HG03095 (cell line): ENCODE measurements around the gene RAD9A.

Experiments used
- ATAC-seq: cut with Tn5 transposase; IDR thresholded peaks from one replicate; pipeline ENCODE4 v1.9.1; 2021; ENCODE audit warnings: moderate library complexity; ENCODE audit not compliant: unreplicated experiment

RAD9A gene

GRCh38 chr11:67391304-67392182, at the start of gene RAD9A:
Gene RAD9A (plus strand): TSS chr11:67391986. CDS start chr11:67392045, 59 bp downstream.
- ATAC-seq = peak; percentile 48

GRCh38 chr11:67344264-67344663, 47.5 kb upstream of the RAD9A start:
- ATAC-seq = no peak

GRCh38 chr11:67345247-67345919, 46.4 kb upstream of the RAD9A start:
- no peak for ATAC-seq

GRCh38 chr11:67345920-67346819, 45.6 kb upstream of the RAD9A start:
- no peak for ATAC-seq

- no peak for ATAC-seq
Measured at GRCh38 chr11:67347964-67348749, 43.6 kb upstream of the RAD9A start.

GRCh38 chr11:67349036-67349435, 42.8 kb upstream of the RAD9A start:
- ATAC-seq = no peak

GRCh38 chr11:67349457-67349856, 42.3 kb upstream of the RAD9A start:
- ATAC-seq = no peak

- no peak for ATAC-seq
Measured at GRCh38 chr11:67349928-67350465, 41.8 kb upstream of the RAD9A start.

- ATAC-seq = no peak
Measured at GRCh38 chr11:67351275-67352005, 40.3 kb upstream of the RAD9A start.

GRCh38 chr11:67352546-67353316, 39.1 kb upstream of the RAD9A start:
- peak; percentile 5 for ATAC-seq

- ATAC-seq = peak; percentile 62
Measured at GRCh38 chr11:67353317-67354074, 38.3 kb upstream of the RAD9A start, which contains the start of gene POLD4. Gene POLD4 (minus strand): TSS chr11:67353546. CDS start chr11:67353399, 147 bp downstream.

- ATAC-seq = no peak
Measured at GRCh38 chr11:67354075-67355022, 37.4 kb upstream of the RAD9A start.

- no peak for ATAC-seq
Measured at GRCh38 chr11:67355023-67355793, 36.6 kb upstream of the RAD9A start.

- no peak for ATAC-seq
Measured at GRCh38 chr11:67355794-67356386, 35.9 kb upstream of the RAD9A start.

GRCh38 chr11:67356387-67356863, 35.4 kb upstream of the RAD9A start:
- no peak for ATAC-seq
